GM19455 (cell line): ENCODE data around the gene KRTCAP2.
A peak's percentile ranks its signal among the peaks of the same experiment; 100 is the strongest.

Source experiments
- ATAC-seq: cut with Tn5 transposase; IDR thresholded peaks from one replicate; pipeline ENCODE4 v1.9.1; 2021; ENCODE audit not compliant: unreplicated experiment

KRTCAP2 gene

DNA sequence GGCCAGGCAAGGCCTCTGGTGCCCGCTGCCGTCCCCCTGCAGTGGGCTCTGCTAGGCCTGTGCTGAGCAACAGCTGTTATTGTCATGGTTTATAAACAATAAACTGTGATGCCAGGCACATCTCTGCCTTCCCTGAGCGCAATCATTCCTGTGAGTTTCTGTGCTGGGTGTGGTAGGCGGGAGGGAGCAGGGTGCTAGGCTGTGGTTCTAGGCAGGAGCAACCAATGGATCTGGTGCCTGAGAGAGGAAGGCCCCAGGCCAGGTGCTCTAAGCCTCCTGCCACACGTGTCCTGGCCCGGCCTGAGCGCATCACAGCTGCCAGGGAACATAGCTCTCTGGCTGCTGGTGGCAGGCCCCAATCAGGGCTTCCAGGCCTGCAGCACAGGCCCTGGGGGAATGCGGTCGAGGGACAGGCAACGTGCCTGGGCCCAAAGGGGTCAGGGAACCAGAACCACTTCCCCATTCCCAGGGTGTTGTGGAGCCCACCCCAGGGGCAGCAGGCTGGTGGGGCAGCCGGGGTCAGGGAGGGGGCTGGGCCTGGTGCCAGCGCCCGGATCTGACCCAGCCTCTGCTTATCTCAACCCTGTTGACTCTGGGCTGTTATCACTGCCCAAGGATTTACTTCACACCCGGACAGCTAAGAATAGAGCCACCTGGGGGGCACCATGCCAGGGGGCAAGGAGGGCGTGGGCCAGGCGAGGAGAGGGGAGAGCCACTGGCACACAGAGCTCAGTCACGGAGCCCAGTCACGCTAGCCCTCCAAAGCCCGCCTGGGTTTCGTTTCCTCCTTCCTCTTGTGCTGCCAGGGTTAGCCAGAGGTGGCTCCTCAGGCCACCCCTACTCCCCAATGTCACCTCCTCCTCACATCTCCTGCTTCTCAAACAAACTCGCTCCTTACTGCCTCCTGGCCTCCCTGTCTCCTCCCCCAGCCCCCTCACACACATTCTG lies 12.0 kb upstream of the KRTCAP2 start:
- ATAC-seq: peak; percentile 88

- no peak for ATAC-seq
Measured at GRCh38 chr1:155184351-155184811, 11.3 kb upstream of the KRTCAP2 start.

- ATAC-seq: no peak
Measured at GRCh38 chr1:155183775-155184221, 10.7 kb upstream of the KRTCAP2 start.

DNA sequence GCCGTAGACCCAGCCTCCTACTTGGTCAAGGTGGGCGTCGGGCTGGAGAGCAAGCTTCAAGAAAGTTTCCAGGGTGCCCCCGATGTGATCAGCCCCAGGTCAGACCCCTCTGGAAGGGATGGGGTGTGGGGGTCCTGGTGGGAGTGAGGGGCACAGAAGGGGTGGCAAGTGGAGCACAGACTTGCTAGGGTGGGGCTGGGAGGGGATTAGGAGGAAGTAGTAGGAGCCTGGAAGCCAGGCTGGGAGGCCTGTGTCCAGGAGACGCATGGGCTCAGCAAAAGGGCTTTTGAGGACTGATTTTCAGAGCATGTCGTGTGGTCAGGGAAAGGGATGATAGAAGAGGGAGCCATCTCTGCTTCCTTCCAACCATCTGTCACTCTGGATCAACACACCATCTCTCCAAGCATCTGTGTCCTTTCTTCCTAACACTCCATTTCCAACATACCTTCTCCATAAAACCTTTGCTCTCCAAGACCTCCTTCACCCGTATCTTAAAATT lies 9.0 kb upstream of the KRTCAP2 start:
- no peak for ATAC-seq

DNA sequence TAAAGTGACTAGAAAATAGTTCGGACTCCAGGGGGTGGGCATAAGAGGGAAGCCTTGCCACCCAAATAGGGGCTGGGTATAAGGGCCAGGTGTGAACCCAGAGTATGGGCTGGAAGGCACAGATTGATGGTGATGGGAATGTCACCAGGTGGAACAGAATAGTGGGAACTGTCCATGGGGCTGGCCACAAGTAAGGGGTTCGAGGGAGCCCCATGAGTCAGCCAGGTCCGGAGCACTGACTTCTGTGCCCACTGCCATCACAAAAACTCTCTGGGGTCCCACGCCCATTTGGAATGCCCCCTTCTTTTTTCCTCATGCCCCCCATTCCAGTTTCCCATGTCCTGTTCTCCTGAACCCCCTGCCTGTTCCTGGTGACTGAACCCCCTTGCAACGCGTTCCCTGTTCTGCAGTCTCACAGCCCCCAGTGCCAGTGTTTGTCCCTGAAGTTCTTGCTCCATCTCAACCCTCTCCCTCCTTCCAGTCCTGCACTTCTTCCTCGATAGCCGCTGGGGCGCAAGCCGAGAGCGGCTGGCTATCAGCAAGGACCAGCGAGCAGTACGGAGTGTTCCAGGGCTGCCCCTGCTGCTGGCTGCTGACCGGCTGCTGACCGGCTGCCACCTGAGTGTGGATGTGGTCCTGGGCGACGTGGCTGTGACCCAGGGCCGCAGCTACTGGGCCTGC lies 8.4 kb upstream of the KRTCAP2 start:
- no peak for ATAC-seq

GRCh38 chr1:155179112-155180031 lies 6.3 kb upstream of the KRTCAP2 start:
- no peak for ATAC-seq

DNA sequence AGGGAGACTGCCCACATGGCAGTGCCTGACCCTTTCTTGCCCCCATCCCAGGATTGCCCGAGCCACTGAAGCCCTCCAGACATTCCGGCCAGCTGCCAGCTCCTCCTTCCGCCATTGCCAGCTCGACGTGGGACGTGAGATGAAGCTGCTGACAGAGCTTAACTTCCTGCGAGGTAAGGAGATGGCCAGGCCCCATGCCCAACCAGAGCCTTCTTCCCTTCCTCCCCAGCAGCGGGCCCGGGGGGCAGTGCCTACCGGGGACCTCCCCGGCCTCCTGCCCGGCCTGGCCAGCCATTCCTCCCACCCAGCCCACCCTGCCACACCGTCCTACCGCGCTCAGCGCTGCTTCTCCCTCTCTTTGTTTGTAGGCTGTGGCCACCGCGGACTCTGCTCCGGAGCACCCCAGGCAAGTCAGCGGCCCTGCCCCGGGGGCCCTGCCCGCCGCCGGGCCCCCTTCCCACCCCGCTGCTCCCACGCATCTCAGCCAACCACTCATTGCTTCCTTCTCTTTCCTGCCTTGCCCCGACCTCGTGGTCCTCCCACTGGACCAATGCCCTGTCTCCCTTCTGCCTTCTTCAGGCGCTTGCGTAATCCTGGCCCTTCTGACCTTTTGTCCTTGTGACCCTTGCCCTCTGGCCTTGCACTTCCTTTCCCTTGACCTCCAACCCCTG lies 5.5 kb upstream of the KRTCAP2 start:
- no peak for ATAC-seq

DNA sequence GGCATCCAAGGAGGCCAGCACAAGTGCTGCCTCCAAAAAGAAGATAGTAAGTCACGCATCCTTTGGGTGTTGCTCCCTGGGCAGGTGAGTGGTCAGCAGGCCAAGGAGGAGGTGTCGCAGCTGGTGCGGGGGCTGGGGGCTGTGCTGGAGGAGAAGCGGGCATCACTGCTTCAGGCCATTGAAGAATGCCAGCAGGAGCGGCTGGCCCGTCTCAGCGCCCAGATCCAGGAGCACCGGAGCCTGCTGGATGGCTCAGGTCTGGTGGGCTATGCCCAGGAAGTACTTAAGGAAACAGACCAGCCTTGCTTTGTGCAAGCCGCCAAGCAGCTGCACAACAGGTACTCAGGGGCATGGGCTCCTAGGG lies 4.8 kb upstream of the KRTCAP2 start:
- no peak for ATAC-seq

DNA sequence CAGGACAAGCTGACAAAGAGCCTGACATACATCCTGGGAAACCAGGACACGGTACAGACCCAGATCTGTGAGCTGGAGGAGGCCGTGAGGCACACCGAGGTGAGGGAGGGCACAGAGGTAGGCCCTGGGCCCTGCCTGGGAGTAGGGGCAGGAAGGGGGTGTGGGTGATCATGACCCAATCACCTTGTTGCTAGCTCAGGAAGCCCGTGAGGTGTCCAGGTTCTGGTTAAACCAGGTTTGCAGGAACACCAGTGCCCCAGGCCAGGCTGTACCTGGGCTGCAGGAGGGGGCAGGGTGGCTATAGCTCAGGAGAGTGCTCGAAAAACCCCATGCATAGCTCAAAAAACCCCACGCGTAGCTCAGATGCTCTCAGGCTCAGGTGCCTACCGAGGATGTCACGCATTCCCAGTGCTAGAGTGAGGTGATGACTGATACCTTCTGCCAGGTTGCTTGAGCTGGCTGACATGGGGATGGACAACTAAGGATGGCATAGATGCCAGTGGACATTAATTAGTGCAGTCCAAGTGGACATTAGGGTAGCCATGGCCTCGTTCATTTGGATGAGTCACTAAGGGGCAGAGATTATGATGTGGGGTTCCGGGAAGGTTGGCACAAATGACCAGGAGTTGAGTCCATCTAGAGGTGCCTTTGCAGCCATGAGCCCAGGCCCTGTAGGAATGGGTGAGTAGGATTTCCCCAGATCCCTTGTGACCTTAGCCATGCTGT lies 4.3 kb upstream of the KRTCAP2 start:
- ATAC-seq: no peak

- no peak for ATAC-seq
Measured at GRCh38 chr1:155176544-155177071, 3.5 kb upstream of the KRTCAP2 start.

DNA sequence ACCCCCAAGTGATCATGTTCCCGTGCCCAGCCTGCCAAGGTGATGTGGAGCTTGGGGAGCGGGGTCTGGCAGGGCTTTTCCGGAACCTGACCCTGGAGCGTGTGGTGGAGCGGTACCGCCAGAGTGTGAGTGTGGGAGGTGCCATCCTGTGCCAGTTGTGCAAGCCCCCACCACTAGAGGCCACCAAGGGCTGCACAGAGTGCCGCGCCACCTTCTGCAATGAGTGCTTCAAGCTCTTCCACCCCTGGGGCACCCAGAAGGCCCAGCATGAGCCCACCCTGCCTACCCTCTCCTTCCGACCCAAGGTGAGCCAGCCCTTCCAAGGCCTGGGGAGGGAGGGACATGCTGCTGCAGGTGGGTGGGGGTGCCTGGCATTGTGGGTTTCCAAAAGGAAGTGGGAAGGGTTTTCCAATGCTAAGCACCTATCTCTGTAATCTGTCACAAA lies 2.8 kb upstream of the KRTCAP2 start:
- no peak for ATAC-seq

DNA sequence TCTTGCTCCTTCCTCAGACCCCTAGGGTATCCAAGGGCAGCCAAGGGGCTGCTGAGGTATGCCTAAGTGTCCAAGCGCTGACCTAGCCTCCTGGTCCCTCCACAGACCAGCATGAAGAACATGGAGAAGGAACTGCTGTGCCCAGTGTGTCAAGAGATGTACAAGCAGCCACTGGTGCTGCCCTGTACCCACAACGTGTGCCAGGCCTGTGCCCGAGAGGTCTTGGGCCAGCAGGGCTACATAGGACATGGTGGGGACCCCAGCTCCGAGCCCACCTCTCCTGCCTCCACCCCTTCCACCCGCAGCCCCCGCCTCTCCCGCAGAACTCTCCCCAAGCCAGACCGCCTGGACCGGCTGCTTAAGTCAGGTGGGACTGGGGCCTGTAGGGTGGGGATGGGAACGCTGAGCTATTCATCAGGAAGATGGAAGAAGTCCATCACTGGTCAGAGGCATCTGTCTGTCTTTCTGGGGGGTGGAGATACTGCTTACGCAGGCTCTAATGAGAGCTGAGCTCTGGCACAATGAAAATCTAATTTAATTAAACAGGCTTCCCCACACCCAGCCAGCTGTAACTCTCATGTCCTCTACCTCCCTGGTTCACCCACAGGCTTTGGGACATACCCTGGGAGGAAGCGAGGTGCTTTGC lies 2.3 kb upstream of the KRTCAP2 start:
- ATAC-seq: no peak

- no peak for ATAC-seq
Measured at GRCh38 chr1:155174324-155175280, 1.5 kb upstream of the KRTCAP2 start.

GRCh38 chr1:155173478-155174323 lies 597 bp upstream of the KRTCAP2 start, which contains the start of gene TRIM46:
Gene TRIM46 (plus strand): TSS chr1:155173849. CDS start chr1:155173967, 118 bp downstream.
- ATAC-seq: no peak

GRCh38 chr1:155171836-155172731 lies 1.0 kb downstream of the KRTCAP2 start:
- ATAC-seq: peak; percentile 10

- ATAC-seq: no peak
Measured at GRCh38 chr1:155170806-155171205, 2.3 kb downstream of the KRTCAP2 start.
